ENCODE measurements around the gene MT1M.

Gene MT1M

DNA sequence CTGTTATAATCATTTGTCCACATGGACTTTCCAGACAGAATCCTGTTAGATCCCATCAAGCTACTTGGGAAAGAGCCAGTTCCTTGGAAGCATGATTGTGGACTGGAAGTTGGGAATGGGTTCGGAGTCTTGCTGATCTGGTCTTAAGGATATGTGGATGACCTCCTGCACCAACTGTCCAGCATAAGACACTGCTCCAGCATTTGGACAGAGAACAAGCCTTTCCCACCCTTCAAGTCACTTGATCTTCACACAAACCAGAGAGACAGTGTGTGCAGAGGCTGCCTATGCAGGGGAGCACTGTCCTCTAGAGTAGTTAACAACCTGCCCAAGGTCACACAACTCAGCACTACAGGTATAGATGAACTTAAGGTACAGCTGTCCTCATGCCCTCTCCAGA lies 13.4 kb downstream of the MT1M start:
- Histone ChIP-seq H3K79me2 (ENCODE audit: insufficient read depth, low read length) (no peaks in the 10 kb centered on the region), H2AFZ (ENCODE audit: low read depth, low read length, severe bottlenecking) (no peak overlapping the region), H3K4me2 (ENCODE audit: low read depth, low read length, poor library complexity, severe bottlenecking) (no peak overlapping the region), H3F3A (ENCODE audit: insufficient read depth) (no peaks in the 10 kb centered on the region), H3K27me3 (ENCODE audit: low read length) (no peaks in the 10 kb centered on the region), H3K9me3 (ENCODE audit: insufficient read depth, low read length) (no peaks in the 10 kb centered on the region), H3K36me3 (ENCODE audit: low read length) (no peaks in the 10 kb centered on the region), H3K27ac (ENCODE audit: low read depth, low read length) (no peak overlapping the region), H3K4me3 (ENCODE audit: insufficient read depth, low read length, poor library complexity, severe bottlenecking) (no peak overlapping the region), H3K9ac (ENCODE audit: low read length) (no peak overlapping the region), H3K9me2 (replicated peaks; ENCODE audit: insufficient read depth, low read length) (no peaks in the 10 kb centered on the region), H4K20me1 (ENCODE audit: low read depth, low read length) (no peaks in the 10 kb centered on the region)
- TF ChIP-seq, protein P1, sequence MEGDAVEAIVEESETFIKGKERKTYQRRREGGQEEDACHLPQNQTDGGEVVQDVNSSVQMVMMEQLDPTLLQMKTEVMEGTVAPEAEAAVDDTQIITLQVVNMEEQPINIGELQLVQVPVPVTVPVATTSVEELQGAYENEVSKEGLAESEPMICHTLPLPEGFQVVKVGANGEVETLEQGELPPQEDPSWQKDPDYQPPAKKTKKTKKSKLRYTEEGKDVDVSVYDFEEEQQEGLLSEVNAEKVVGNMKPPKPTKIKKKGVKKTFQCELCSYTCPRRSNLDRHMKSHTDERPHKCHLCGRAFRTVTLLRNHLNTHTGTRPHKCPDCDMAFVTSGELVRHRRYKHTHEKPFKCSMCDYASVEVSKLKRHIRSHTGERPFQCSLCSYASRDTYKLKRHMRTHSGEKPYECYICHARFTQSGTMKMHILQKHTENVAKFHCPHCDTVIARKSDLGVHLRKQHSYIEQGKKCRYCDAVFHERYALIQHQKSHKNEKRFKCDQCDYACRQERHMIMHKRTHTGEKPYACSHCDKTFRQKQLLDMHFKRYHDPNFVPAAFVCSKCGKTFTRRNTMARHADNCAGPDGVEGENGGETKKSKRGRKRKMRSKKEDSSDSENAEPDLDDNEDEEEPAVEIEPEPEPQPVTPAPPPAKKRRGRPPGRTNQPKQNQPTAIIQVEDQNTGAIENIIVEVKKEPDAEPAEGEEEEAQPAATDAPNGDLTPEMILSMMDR (IDR thresholded peaks at IDR 0.05; ENCODE audit: insufficient read depth, low read length, poor library complexity, severe bottlenecking): no peak
- TF ChIP-seq EZH2phosphoT487 (conservative IDR thresholded peaks at IDR 0.05; ENCODE audit: low read length): no peak

DNA sequence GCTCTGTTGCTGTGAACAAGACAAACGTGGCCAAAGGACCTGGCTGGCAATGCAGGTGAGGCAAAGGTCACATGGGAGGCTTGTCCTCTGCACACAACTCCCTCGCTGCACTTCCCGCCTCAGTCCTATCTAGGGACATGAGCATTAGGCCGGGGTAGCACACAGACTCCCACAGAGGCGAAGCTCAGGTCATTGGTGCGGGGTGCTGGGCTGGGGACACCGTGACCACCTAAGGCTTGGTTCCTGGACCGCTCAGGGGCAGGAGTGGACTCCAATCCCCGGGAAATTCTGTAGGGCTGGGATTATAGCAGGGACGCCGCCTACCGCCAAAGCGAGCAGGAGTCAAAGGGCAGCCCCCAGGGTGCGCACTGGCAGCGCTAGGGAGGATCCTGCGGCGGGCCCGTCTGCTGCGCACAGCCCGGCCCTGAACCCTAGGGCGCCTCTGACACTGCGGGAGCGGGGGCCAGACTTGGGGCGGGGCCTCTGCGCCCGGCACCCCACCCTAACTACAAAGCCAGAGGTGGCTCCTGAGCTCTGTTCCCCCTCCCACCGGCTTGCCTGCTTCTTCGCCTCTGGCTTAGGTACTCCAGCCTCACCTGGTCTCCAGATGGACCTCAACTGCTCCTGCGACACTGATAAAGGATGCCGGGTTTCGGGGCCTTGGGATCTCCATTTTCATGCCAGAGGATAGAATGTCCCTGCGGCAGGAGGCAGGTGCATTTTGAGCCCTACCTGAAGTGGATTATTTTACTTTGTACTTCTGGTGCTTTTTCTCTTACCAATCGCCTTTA lies 15.4 kb downstream of the MT1M start:
- Histone ChIP-seq H3K27ac (ENCODE audit: low read depth, low read length) (no peak overlapping the region), H3F3A (ENCODE audit: insufficient read depth) (no peaks in the 10 kb centered on the region), H3K36me3 (ENCODE audit: low read length) (no peaks in the 10 kb centered on the region), H3K4me3 (ENCODE audit: insufficient read depth, low read length, poor library complexity, severe bottlenecking) (no peak overlapping the region), H3K9ac (ENCODE audit: low read length) (no peak overlapping the region), H3K9me2 (replicated peaks; ENCODE audit: insufficient read depth, low read length) (no peaks in the 10 kb centered on the region), H2AFZ (ENCODE audit: low read depth, low read length, severe bottlenecking) (no peak overlapping the region), H4K20me1 (ENCODE audit: low read depth, low read length) (no peaks in the 10 kb centered on the region), H3K9me3 (ENCODE audit: insufficient read depth, low read length) (no peaks in the 10 kb centered on the region), H3K79me2 (ENCODE audit: insufficient read depth, low read length) (no peaks in the 10 kb centered on the region), H3K4me2 (ENCODE audit: low read depth, low read length, poor library complexity, severe bottlenecking) (no peak overlapping the region), H3K27me3 (ENCODE audit: low read length) (no peaks in the 10 kb centered on the region)
- TF ChIP-seq EZH2phosphoT487 (conservative IDR thresholded peaks at IDR 0.05; ENCODE audit: low read length): no peak
- TF ChIP-seq, protein P1 (IDR thresholded peaks at IDR 0.05; ENCODE audit: insufficient read depth, low read length, poor library complexity, severe bottlenecking): no peak

DNA sequence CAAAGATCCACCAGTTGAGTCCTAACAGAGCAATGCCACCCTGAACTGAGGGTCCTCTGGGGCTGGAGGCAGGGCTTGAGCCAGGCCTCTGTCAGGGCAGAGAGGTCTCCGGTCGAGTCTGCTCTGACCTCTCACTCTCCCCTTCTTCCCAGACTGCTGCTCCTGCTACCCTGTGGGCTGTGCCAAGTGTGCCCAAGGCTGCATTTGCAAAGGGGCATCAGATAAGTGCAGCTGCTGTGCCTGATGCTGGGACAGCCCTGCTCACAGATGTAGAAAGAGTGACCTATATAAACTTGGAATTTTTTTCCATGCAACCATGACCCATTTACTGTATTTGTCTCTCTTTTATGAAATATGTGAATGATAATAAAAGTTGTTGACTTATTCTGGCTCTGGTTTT lies 16.8 kb downstream of the MT1M start:
- H3K4me2 ChIP-seq (ENCODE audit: low read depth, low read length, poor library complexity, severe bottlenecking): no peak overlapping the region
- no peak overlapping the region for H2AFZ ChIP-seq (ENCODE audit: low read depth, low read length, severe bottlenecking)
- H3K36me3 ChIP-seq (ENCODE audit: low read length): no peaks in the 10 kb centered on the region
- no peak overlapping the region for H3K27ac ChIP-seq (ENCODE audit: low read depth, low read length)
- H3K9me3 ChIP-seq (ENCODE audit: insufficient read depth, low read length): no peaks in the 10 kb centered on the region
- H4K20me1 ChIP-seq (ENCODE audit: low read depth, low read length): no peaks in the 10 kb centered on the region
- no peak overlapping the region for H3K4me3 ChIP-seq (ENCODE audit: insufficient read depth, low read length, poor library complexity, severe bottlenecking)
- H3K9me2 ChIP-seq (replicated peaks; ENCODE audit: insufficient read depth, low read length): no peaks in the 10 kb centered on the region
- H3K9ac ChIP-seq (ENCODE audit: low read length): no peak overlapping the region
- H3F3A ChIP-seq (ENCODE audit: insufficient read depth): no peaks in the 10 kb centered on the region
- H3K27me3 ChIP-seq (ENCODE audit: low read length): no peaks in the 10 kb centered on the region
- TF ChIP-seq, protein P1 (IDR thresholded peaks at IDR 0.05; ENCODE audit: insufficient read depth, low read length, poor library complexity, severe bottlenecking): no peak
- no peak for TF ChIP-seq EZH2phosphoT487 (conservative IDR thresholded peaks at IDR 0.05; ENCODE audit: low read length)
- no peaks in the 10 kb centered on the region for H3K79me2 ChIP-seq (ENCODE audit: insufficient read depth, low read length)
